ENCODE measurements around the gene MCHR1. TPM values are rescaled to one million over a fixed set of nuclear protein-coding genes. Genes with fewer than 3 reads are reported as not detected.

The MCHR1 gene
- total and polyA plus RNA-seq, 2 of the 4 experiments (the other 2 are of a cell fraction) = 1.4 to 3.2 TPM

DNA sequence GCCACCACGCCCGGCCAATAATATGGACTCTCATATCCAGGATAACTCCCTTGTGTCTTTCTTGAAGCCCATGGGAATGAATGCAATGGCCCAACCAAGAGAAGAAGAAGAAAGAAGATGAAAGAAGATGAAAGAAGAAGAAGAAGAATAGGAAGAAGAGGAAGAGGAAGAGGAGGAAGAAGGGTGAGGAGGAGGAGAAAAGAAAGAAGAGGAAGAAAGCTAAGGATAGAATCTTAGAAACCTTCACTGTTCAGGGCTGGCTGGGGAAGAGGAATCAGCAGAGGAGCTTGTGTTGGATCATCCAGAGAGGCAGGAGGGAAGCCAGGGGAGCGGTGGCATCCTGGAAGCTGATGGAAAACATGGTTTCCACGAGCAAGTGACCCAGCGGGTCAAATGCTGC is 28.9 kb downstream of the MCHR1 start:
- H2AFZ ChIP-seq (replicated peaks; ENCODE audit: low read length, poor library complexity) = no peak overlapping the region
- ATAC-seq (ENCODE audit: low read depth) (no peak), DNase-seq (no peak)
- no peak overlapping the region for H2AK9ac ChIP-seq (replicated peaks; ENCODE audit: low read depth, low read length, poor library complexity)
- H3K56ac ChIP-seq (ENCODE audit: extremely low read depth, insufficient read depth, low read length) = no peak overlapping the region
- H4K91ac ChIP-seq (ENCODE audit: insufficient read depth, low read depth, low read length) = no peak overlapping the region
- H2BK5ac ChIP-seq (ENCODE audit: low read depth, low read length, poor library complexity, severe bottlenecking) = no peak overlapping the region
- H2AK5ac ChIP-seq (ENCODE audit: low read depth, low read length) = no peak overlapping the region; the same call in 1 of the 2 replicates
- no peak overlapping the region for H3K14ac ChIP-seq (replicated peaks; ENCODE audit: low read depth, low read length)
- no peak overlapping the region for H3K23ac ChIP-seq (ENCODE audit: low read depth, low read length)
- H3K4me2 ChIP-seq (ENCODE audit: low read depth, low read length) = no peak overlapping the region
- no peaks in the 10 kb centered on the region for H3K36me3 ChIP-seq (ENCODE audit: control insufficient read depth, insufficient read depth, low read length)
- H3K4me3 ChIP-seq (ENCODE audit: insufficient read depth, low read depth, low read length) = no peak overlapping the region
- 85% methylated on average over 3 of the region's 5 CpGs; no CpG with 5 or more reads in 1 of the 2 experiments for WGBS, 2 experiments (ENCODE audit: extremely low coverage in 2 of 2, insufficient read length in 1 of 2)
- no peak overlapping the region for H3K9ac ChIP-seq (ENCODE audit: low read depth, low read length)
- ChIA-PET POLR2A (ENCODE audit: unreplicated experiment) (no interaction called here), CTCF (interaction anchor here (0.7 kb wide), 1 partner anchor 25 kb away, joined by 3 read pairs; no protein-coding TSS in a partner anchor)
- no peak for TF ChIP-seq FOS (IDR thresholded peaks at IDR 0.05; ENCODE audit: low read depth, low read length)
- no peak for TF ChIP-seq CEBPB (IDR thresholded peaks at IDR 0.05; ENCODE audit: low read depth, low read length)
- TF ChIP-seq USF2 (IDR thresholded peaks at IDR 0.05; ENCODE audit: low read depth, low read length) = no peak
- TF ChIP-seq MXI1 (IDR thresholded peaks at IDR 0.05; ENCODE audit: borderline replicate concordance, low read depth, low read length) = no peak
- TF ChIP-seq CHD1 (IDR thresholded peaks at IDR 0.05; ENCODE audit: low read depth, low read length) = no peak
- no peak for TF ChIP-seq RFX5 (IDR thresholded peaks at IDR 0.05; ENCODE audit: low read depth, low read length)
- TF ChIP-seq RCOR1 (IDR thresholded peaks at IDR 0.05; ENCODE audit: insufficient replicate concordance, low read length) = no peak
- TF ChIP-seq BHLHE40 (IDR thresholded peaks at IDR 0.05; ENCODE audit: low read depth, low read length) = no peak
- no peak for TF ChIP-seq POLR2A (IDR thresholded peaks at IDR 0.05; ENCODE audit: low read depth, low read length)
- TF ChIP-seq, protein P1, sequence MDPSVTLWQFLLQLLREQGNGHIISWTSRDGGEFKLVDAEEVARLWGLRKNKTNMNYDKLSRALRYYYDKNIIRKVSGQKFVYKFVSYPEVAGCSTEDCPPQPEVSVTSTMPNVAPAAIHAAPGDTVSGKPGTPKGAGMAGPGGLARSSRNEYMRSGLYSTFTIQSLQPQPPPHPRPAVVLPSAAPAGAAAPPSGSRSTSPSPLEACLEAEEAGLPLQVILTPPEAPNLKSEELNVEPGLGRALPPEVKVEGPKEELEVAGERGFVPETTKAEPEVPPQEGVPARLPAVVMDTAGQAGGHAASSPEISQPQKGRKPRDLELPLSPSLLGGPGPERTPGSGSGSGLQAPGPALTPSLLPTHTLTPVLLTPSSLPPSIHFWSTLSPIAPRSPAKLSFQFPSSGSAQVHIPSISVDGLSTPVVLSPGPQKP (IDR thresholded peaks at IDR 0.05; ENCODE audit: borderline replicate concordance, low read depth, low read length) = no peak
- TF ChIP-seq, protein P2, sequence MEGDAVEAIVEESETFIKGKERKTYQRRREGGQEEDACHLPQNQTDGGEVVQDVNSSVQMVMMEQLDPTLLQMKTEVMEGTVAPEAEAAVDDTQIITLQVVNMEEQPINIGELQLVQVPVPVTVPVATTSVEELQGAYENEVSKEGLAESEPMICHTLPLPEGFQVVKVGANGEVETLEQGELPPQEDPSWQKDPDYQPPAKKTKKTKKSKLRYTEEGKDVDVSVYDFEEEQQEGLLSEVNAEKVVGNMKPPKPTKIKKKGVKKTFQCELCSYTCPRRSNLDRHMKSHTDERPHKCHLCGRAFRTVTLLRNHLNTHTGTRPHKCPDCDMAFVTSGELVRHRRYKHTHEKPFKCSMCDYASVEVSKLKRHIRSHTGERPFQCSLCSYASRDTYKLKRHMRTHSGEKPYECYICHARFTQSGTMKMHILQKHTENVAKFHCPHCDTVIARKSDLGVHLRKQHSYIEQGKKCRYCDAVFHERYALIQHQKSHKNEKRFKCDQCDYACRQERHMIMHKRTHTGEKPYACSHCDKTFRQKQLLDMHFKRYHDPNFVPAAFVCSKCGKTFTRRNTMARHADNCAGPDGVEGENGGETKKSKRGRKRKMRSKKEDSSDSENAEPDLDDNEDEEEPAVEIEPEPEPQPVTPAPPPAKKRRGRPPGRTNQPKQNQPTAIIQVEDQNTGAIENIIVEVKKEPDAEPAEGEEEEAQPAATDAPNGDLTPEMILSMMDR (conservative IDR thresholded peaks at IDR 0.05; ENCODE audit: low read depth, low read length) = no peak
- H4K8ac ChIP-seq (ENCODE audit: low read depth in 2 of 2, low read length in 2 of 2) = no peak overlapping the region
- no TSS peak for BruUV-seq (replicated peaks)
- intact Hi-C loops (cut with micrococcal nuclease) = no loop called here
- no peak overlapping the region for H2BK20ac ChIP-seq (ENCODE audit: low read depth, low read length)
- H3K4me1 ChIP-seq (ENCODE audit: control insufficient read depth, insufficient read depth, low read length) = peaks cover 10% of the 10 kb centered on the region; the same call in 1 of the 2 replicates
- H2BK15ac ChIP-seq (ENCODE audit: low read depth, low read length) = no peak overlapping the region
- H3K9me3 ChIP-seq (ENCODE audit: control insufficient read depth, insufficient read depth, low read length) = peaks cover 3% of the 10 kb centered on the region; the same call in 1 of the 2 replicates
- no peak overlapping the region for H3K4ac ChIP-seq (ENCODE audit: low read depth, low read length)
- H3K79me1 ChIP-seq (ENCODE audit: low read depth in 1 of 2, low read length in 2 of 2) = no peaks in the 10 kb centered on the region
- in situ Hi-C loops (cut with MboI; ENCODE audit: low sequenced_read_pairs) = no loop called here
- no peak overlapping the region for H3K27ac ChIP-seq (ENCODE audit: insufficient read depth, low read length)
- H4K20me1 ChIP-seq (ENCODE audit: insufficient read depth, low read length) = no peaks in the 10 kb centered on the region; the same call in 1 of the 2 replicates
- H3K9me1 ChIP-seq (ENCODE audit: insufficient read depth, low read length) = peaks cover 8% of the 10 kb centered on the region; the same call in 1 of the 2 replicates
- H4K5ac ChIP-seq (ENCODE audit: low read depth, low read length) = no peak overlapping the region
- no peak overlapping the region for H2BK120ac ChIP-seq (ENCODE audit: low read depth, low read length)
- no peak overlapping the region for H3K18ac ChIP-seq (ENCODE audit: low read depth, low read length)
- no peaks in the 10 kb centered on the region for H3K27me3 ChIP-seq (ENCODE audit: control insufficient read depth, insufficient read depth, low read length)
- dilution Hi-C loops (cut with HindIII; ENCODE audit: low sequenced_read_pairs, unreplicated experiment) = no loop called here
